GM12892 (cell line): ENCODE measurements around the gene NKX1-1.
"Not testable (repeated sequence)": the region's sequence is repeated elsewhere in the genome, so short reads cannot be mapped to it uniquely, and the experiment has no call there.

Experiments used
- POLR2A ChIP-seq: IDR thresholded peaks from 2 replicates; pipeline ENCODE4 v1.6.1; 2011; ENCODE audit warnings: low read depth, low read length, control low read depth
- POLR2AphosphoS5 ChIP-seq: IDR thresholded peaks from 2 replicates; pipeline ENCODE4 v1.6.1; 2011; ENCODE audit warnings: low read depth, low read length, control low read depth

- TF ChIP-seq POLR2AphosphoS5, POLR2A: not testable (repeated sequence)
Measured at GRCh38 chr4:1393363-1393762, 12.9 kb downstream of the NKX1-1 start.
